ENCODE results near the gene SETDB2. TPM values are rescaled to one million over a fixed set of nuclear protein-coding genes. Genes with fewer than 3 reads are reported as not detected.

Gene SETDB2
- total and polyA plus RNA-seq, 2 of the 4 experiments (the other 2 are of a cell fraction) = 4.3 to 5.7 TPM

- dilution Hi-C loops (cut with HindIII; ENCODE audit: low sequenced_read_pairs, unreplicated experiment) = no loop called here
- WGBS, 2 experiments (ENCODE audit: extremely low coverage in 2 of 2, insufficient read length in 1 of 2) = no CpG with 5 or more reads among the region's 2 CpGs
- Histone ChIP-seq H3K56ac (ENCODE audit: extremely low read depth, insufficient read depth, low read length) (no peak overlapping the region), H4K5ac (ENCODE audit: low read depth, low read length) (no peak overlapping the region), H3K36me3 (ENCODE audit: control insufficient read depth, insufficient read depth, low read length) (peaks cover 6% of the 10 kb centered on the region), H3K23ac (ENCODE audit: low read depth, low read length) (no peak overlapping the region), H4K8ac (ENCODE audit: low read depth in 2 of 2, low read length in 2 of 2) (no peak overlapping the region), H2AFZ (replicated peaks; ENCODE audit: low read length, poor library complexity) (no peak overlapping the region), H3K4me2 (ENCODE audit: low read depth, low read length) (no peak overlapping the region), H3K9me3 (ENCODE audit: control insufficient read depth, insufficient read depth, low read length) (no peaks in the 10 kb centered on the region), H4K20me1 (ENCODE audit: insufficient read depth, low read length) (no peaks in the 10 kb centered on the region), H3K14ac (replicated peaks; ENCODE audit: low read depth, low read length) (no peak overlapping the region), H3K4ac (ENCODE audit: low read depth, low read length) (no peak overlapping the region), H3K4me1 (ENCODE audit: control insufficient read depth, insufficient read depth, low read length) (no peaks in the 10 kb centered on the region; the same call in 1 of the 2 replicates), H2BK120ac (ENCODE audit: low read depth, low read length) (no peak overlapping the region), H2BK5ac (ENCODE audit: low read depth, low read length, poor library complexity, severe bottlenecking) (no peak overlapping the region), H3K79me1 (ENCODE audit: low read depth in 1 of 2, low read length in 2 of 2) (no peaks in the 10 kb centered on the region; a peak in 1 of 4 replicates), H3K9ac (ENCODE audit: low read depth, low read length) (no peak overlapping the region), H2BK15ac (ENCODE audit: low read depth, low read length) (no peak overlapping the region), H3K18ac (ENCODE audit: low read depth, low read length) (no peak overlapping the region), H3K4me3 (ENCODE audit: insufficient read depth, low read depth, low read length) (no peak overlapping the region), H2AK5ac (ENCODE audit: low read depth, low read length) (no peak overlapping the region), H4K91ac (ENCODE audit: insufficient read depth, low read depth, low read length) (no peak overlapping the region), H2AK9ac (replicated peaks; ENCODE audit: low read depth, low read length, poor library complexity) (peak overlapping the region; percentile 61), H3K9me1 (ENCODE audit: insufficient read depth, low read length) (peaks cover 5% of the 10 kb centered on the region), H2BK20ac (ENCODE audit: low read depth, low read length) (no peak overlapping the region), H3K27me3 (ENCODE audit: control insufficient read depth, insufficient read depth, low read length) (no peaks in the 10 kb centered on the region), H3K27ac (ENCODE audit: insufficient read depth, low read length) (no peak overlapping the region)
- POLR2A ChIA-PET (ENCODE audit: unreplicated experiment) = no interaction called here
- BruUV-seq (replicated peaks) = no TSS peak
- intact Hi-C loops (cut with micrococcal nuclease) = no loop called here
- in situ Hi-C loops (cut with MboI; ENCODE audit: low sequenced_read_pairs) = no loop called here
- TF ChIP-seq CEBPB (IDR thresholded peaks at IDR 0.05; ENCODE audit: low read depth, low read length) = 0 out of 2 replicates have a peak, but pooled peaks have one; percentile 27
- TF ChIP-seq RAD21 (IDR thresholded peaks at IDR 0.05; ENCODE audit: low read length) = no peak
- CTCF ChIA-PET = no interaction called here
- DNase-seq (no peak), ATAC-seq (ENCODE audit: low read depth) (peak; percentile 37; the same call in 1 of the 2 replicates)
Measured at GRCh38 chr13:49527123-49527522, 83.0 kb downstream of the SETDB2 start.

Measured in IMR-90 (cell line).